Right ventricle myocardium inferior (tissue), 1 donor: Measurements from ENCODE around the gene TCF7L2. TPM values are rescaled to one million over a fixed set of nuclear protein-coding genes. Genes with fewer than 3 reads are reported as not detected.

Source experiments
- ATAC-seq: fragments of 200-7000 bp; cut with Tn5 transposase; one replicate; pipeline ENCODE4 v1.9.1; 2020; ENCODE audit warnings: mild to moderate bottlenecking, moderate library complexity
- DNase-seq: peaks from one replicate; pipeline ENCODE4 v3.0.0; 2021; ENCODE audit errors: missing footprints
- intact Hi-C: fragments of 100-400 bp; cut with DNase I; formaldehyde crosslinking; loops from one replicate; pipeline ENCODE4 v1.11.0; 2022
- total RNA-seq: library from RNA; stranded (reverse); fragmentation: NEBNext Ultra II Directional; extraction: Animal tissue kit (Norgen Biotek cat#: 25700); gene quantifications from one replicate; pipeline ENCODE4 v1.2.1, GENCODE V29; 2021
- donor health status: DM: no; HTN: yes; CAD: no; lungs with severe emphysema.

The TCF7L2 gene
- total RNA-seq, 1 donor from 2014 or later: 12.4 TPM

DNA sequence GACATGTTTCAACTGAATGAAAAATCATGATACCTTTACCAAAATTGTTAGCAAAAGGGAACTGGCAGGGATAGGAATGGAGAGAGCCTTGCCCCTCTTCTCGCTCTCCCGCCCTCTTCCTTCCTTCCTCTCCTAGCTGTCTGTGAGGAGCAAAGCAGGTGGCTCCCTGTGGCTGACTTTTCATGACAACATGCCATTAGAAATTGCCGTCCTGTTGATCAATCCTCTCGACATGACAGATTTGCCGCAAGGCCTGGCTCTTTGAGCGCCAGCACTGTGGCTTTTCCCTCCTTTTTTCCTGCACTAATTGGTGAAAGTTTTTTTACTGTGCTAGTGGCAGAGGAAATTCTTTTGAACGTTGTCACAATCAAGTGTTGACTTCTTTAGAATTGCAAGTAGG lies 171.1 kb downstream of the TCF7L2 start:
- ATAC-seq (no peak), DNase-seq (no peak)
- intact Hi-C loops: no loop called here

DNA sequence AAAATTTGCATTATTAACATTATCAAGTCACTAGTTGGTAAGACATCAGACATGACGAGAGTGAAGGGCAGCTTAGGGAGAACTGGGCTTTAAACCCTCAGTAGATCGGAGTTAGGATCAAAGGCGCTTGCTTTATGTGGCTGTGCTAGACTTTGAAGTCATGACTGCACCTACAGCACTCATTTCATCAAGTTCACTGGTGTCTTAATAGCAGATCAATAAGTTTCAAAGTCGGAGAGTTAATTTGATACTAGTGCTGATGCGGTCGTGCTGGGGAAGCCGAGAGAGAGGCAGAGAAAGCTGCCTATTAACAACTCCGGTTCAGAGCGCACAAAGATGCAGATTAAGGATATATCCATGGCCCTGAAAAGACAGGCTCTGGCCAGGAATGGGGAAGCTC lies 172.9 kb downstream of the TCF7L2 start:
- intact Hi-C loops: no loop called here
- ATAC-seq: no peak
- DNase-seq: no peak

DNA sequence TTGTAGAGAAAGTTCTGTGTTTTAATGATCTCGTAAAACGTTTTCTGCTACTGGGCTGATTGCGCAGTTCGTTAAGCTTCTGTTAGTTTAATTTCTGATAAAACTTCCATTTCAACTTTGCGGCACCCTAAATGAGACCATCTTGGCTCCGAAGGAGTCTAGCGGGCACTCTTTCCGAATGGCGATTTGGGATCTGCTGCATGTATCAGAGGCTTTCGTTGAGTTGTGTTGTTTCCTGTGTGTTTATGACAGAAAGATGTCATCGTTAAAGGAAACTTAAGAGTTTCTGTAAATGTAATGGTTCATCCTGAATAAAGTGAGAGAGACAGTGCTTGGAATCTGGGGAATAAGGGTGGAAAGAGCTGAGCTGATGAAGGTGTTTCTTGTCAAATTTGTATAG lies 174.7 kb downstream of the TCF7L2 start:
- DNase-seq (no peak), ATAC-seq (no peak)
- intact Hi-C loops: loop anchor here (5.0 kb wide), 1 partner anchor 62 kb away; no protein-coding TSS in a partner anchor

GRCh38 chr10:113125612-113126011 lies 175.6 kb downstream of the TCF7L2 start:
- intact Hi-C loops: loop anchor here (2.0 to 5.0 kb wide), 2 partner anchors 63 to 173 kb away; no protein-coding TSS in a partner anchor

GRCh38 chr10:113126229-113127201 lies 176.5 kb downstream of the TCF7L2 start:
- intact Hi-C loops: loop anchor here (2.0 to 5.0 kb wide), 2 partner anchors 64 to 174 kb away; no protein-coding TSS in a partner anchor
- peak; percentile 88 for DNase-seq
- peak; percentile 95 for ATAC-seq

More at GRCh38 chr10:113125612-113126011, 175.6 kb downstream of the TCF7L2 start:
- ATAC-seq (no peak), DNase-seq (no peak)

DNA sequence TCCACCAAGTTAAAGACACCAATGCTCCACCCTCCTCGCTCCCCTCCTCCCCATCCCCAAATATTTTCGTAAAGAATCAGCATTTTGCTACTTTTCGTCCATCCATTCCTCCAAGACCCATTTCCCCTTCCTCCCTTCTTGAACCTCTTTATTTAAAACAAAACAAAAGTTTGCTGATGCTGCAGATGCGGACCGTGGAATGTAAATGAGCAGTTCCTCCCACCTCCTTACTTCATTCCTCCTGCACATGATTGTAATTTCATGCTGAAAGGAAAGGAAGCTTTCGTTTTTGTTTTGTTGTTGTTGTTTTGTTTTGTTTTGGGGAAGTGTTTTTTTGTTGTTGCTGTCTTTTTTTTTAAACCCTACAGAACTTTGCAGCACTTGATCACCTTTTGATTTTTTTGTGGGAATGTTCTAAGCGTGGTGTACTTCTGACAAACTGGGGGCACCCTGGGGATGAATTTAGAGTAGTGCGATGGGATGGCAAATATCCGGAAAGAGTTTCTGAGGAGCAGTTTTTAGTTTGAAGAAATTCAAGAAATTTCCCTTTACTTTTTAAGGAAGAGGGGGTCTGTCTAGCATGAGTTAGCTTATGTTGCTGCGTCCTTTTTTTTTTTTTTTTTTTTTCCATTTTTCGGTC lies 177.3 kb downstream of the TCF7L2 start:
- no peak for ATAC-seq
- intact Hi-C loops: loop anchor here (2.0 to 5.0 kb wide), 2 partner anchors 65 to 175 kb away; no protein-coding TSS in a partner anchor
- no peak for DNase-seq

- intact Hi-C loops: loop anchor here (2.0 to 5.0 kb wide), 2 partner anchors 66 to 175 kb away; no protein-coding TSS in a partner anchor
- ATAC-seq: no peak
- DNase-seq: no peak
Measured at GRCh38 chr10:113127901-113128283, 177.8 kb downstream of the TCF7L2 start.

DNA sequence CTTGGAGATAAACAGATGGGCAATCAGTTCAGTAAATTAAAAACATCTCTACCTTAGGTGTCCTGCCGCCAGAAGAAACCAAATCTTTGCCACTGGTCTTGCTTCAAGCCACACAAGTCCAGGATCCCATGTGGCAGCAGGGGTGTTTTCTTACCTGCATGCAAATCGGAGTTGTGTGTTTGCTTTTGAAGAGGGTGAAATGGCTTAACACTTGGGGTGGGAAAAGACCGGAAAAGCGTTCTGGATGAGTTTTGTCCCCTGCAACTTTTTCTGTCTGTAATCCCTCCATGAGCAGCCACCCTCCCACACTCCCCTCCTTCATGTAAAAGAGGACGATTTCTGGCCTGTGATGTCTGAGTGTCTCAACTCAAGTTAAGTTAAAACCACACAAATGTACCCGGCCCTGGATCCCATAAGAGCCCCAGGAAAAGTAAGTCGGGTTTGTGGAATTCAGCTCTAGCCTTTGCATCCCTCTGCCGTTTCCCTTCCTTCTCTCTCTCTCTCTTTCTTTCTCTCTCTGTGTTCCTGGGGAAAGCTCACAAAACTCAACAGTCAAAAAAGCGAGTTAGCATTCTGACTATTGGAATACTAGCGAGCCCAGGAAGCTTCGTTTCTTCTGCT lies 178.5 kb downstream of the TCF7L2 start:
- intact Hi-C loops: loop anchor here (5.0 kb wide), 1 partner anchor 66 kb away; no protein-coding TSS in a partner anchor
- DNase-seq (no peak), ATAC-seq (no peak)

- no peak for ATAC-seq
- DNase-seq: no peak
- intact Hi-C loops: loop anchor here (5.0 kb wide), 1 partner anchor 67 kb away; no protein-coding TSS in a partner anchor
Measured at GRCh38 chr10:113129117-113129516, 179.1 kb downstream of the TCF7L2 start.

DNA sequence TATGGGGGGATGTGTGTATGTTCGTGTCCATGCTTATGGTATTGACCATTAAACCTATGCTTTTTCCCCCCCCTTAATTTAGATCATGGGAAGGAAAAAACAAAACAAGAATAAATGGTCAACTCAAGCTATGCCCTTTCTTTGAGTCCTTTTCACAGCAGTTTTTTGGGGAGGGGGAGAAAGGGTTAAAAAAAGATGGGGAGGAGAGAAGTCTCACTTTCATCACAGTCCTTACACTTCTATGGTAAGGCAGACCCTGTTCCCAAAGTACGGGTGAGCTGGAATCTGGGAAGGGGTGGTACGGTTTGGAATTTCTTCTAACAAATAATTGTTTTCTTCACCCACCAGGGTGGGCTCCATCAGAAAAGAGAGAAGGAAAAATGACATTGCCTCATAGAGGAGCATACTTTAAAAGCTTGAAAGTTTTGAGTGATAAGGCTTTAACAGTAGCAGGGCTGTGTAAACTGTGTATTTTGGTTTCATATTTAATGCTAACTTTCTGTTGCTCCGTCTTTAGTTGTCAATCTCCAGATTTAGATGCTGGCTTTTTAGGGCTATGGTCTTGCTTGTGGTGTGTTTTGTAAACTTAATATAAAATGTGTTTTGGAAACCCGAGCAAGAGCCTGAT lies 180.1 kb downstream of the TCF7L2 start:
- ATAC-seq (no peak), DNase-seq (no peak)
- intact Hi-C loops: loop anchor here (5.0 kb wide), 1 partner anchor 252 kb away; no protein-coding TSS in a partner anchor

DNA sequence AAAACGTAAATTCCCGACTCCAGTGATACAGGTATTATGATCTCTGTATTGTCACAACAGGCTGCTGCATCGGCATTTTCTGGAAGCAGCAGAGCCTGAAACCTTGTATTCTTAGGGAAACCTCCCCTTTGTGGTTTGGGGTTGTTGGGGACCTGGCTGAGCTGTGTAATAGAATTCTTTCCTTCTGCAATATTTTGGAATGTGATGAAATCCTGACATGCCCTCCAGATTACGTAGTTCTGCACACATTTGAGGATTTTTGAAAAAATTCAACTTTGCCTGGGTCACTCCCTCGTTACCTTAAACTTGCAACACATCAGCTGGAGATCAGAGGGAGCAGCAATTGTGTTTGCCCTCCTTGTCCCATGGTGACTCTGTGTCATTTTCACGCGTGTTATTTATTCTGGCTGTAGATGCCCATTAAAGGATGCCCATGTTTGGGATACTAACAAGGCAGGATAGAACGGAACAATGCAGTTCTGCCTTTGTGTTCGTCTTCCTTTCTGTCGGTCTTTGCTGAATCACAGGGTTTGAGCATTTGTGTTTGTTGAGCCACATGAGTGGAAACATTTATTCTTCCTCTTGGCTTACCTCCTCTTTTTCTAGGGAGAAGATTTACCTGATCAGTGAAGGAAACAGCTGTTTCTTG lies 181.7 kb downstream of the TCF7L2 start:
- intact Hi-C loops: loop anchor here (5.0 kb wide), 1 partner anchor 251 kb away; no protein-coding TSS in a partner anchor
- no peak for DNase-seq
- ATAC-seq: peak; percentile 67

DNA sequence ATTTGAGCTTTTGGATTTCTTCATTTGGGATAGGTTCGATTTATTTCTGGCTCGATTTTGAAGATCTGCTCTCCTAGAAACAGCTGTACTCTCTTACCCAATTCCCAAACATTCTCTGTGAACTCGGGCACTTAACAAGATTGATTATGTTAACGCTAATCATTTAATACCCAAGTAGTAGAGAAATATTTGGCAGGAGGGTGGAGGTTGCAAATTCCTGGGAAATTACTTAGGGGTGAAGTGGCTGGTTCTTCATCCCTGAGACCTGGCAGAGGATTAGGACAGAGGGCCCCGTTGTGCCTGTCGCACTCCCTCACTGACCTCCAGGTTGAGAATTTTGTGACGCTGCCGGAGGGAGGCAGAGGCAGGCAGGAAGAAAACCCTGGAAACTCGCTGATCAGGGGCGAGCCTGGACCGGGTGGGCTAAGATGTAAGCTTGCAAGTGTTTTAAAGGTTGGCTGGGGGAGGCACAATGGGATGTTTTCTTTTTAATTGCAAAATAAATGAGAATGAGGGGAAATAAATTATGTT lies 182.6 kb downstream of the TCF7L2 start:
- DNase-seq (no peak), ATAC-seq (no peak)
- intact Hi-C loops: loop anchor here (5.0 kb wide), 1 partner anchor 250 kb away; no protein-coding TSS in a partner anchor

- DNase-seq (no peak), ATAC-seq (no peak)
- intact Hi-C loops: loop anchor here (5.0 kb wide), 1 partner anchor 249 kb away; no protein-coding TSS in a partner anchor
Measured at GRCh38 chr10:113133497-113134115, 183.6 kb downstream of the TCF7L2 start.

DNA sequence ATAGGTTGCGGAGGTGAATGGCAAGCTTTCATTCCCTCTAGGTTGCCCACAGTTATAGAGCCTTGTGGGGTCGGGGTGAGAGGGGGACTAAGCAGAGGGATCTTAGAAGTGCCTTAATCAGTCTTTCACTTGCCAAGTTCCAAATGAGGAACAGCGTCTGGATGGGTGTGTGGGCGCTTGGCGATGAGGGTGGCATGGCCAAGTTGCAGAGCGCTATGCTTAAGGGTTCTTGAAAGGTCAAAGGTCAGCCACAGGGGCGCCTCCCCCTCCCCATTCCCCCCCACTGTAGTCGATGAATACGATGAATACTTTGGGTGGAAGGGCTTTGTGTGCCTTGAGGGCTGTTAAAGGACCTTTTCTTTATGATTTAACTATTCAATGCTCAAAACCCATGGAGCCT lies 185.0 kb downstream of the TCF7L2 start:
- ATAC-seq (no peak), DNase-seq (no peak)
- intact Hi-C loops: no loop called here

DNA sequence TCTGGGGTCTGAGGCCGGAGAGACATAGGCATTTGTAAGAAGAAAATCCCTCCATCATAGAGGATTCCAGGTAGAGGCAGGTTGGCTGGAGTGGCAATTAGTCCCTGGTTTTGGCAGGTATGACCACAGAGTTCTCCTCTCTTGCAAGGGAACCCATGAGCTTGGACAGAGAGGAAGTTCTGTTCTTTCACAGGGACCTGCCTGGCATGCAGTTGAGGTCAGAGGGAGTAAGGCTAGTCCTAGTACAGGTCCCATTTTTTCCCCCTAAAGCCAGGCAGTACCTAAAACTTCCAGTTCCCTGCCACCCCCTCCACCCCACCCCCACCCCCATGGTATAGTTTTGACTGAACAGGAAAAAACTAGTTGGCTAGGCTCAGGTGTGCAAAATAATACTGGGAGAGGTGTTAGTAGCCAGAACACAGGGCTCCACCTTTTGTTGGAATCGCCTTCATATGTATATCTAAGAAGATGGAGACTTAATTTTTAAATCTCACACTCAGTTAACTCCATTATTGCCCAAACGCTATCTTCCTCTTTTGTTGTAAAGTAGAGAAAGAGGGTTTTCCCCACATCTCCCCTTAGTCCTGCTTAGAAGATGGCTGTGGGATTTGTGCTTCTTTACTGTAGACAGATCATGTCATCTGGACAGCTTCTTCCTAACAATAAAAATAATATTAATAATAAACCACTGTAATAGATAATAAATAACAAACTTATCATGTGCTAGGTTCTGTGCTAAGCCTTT lies 188.1 kb downstream of the TCF7L2 start:
- intact Hi-C loops: no loop called here
- no peak for ATAC-seq
- no peak for DNase-seq

GRCh38 chr10:113138937-113139585 lies 189.0 kb downstream of the TCF7L2 start:
- DNase-seq (no peak), ATAC-seq (peak; percentile 21)
- intact Hi-C loops: no loop called here
